Spleen (tissue), 7 donors: ENCODE measurements around the gene SHQ1.

Experiments used
- CTCF ChIP-seq, 11 experiments: fragments of 200-600 bp in 7 of 11; fragments of 450-650 bp in 4 of 11; sonication (generic) in 4 of 11; IDR thresholded peaks in 8 of 11; conservative IDR thresholded peaks in 3 of 11; 1 replicate in 7 of 11; 2 replicates in 4 of 11; pipeline versions ENCODE4 v1.4.0 to v1.8.0; 2016 to 2021; ENCODE audit warnings: antibody characterized with exemption in 11 of 11, inconsistent platforms in 4 of 11, mild to moderate bottlenecking in 1 of 11
- POLR2A ChIP-seq, 3 donors: fragments of 450-650 bp; IDR thresholded peaks; one replicate each; pipeline ENCODE4 v1.5.1; 2017; ENCODE audit warnings: antibody characterized with exemption in 3 of 3, mild to moderate bottlenecking in 1 of 3
- POLR2AphosphoS5 ChIP-seq, 3 donors: sonication (generic); formaldehyde crosslinking; IDR thresholded peaks; one replicate each; pipeline ENCODE4 v1.5.1; 2017; ENCODE audit warnings: antibody characterized with exemption in 3 of 3
- donor health status: DM: no; HTN: no; CAD: no; lungs with moderate emphysema.
- donor health status: DM: no; HTN: no; CAD: no.
- donor health status: DM: no; HTN: no; CAD: no.

DNA sequence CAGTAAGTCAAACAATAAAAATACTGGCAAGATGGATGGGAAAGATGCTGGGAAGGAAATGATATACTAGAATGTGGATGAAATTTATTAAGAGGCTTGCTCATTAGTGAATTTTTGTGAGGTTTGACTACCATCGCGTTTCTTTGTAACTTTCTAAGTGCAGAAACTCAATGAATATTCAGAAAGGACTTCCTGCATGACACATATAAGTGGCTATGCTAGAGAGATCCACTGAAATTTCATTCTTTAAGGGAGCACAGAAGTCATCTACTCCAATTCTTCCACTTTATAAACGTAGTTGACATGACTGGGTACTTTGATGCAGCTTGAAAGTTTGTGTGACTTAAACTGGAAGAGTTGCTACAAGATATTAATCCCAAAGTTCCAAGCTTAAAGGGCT lies 88.0 kb downstream of the SHQ1 start:
- TF ChIP-seq POLR2A (IDR thresholded peaks at IDR 0.05), result no peak
- TF ChIP-seq CTCF (IDR thresholded peaks at IDR 0.05 in 8 of 11, conservative IDR thresholded peaks at IDR 0.05 in 3 of 11), result no peak
- TF ChIP-seq POLR2AphosphoS5 (IDR thresholded peaks at IDR 0.05), result no peak
